Loucy (cell line): Measurements from ENCODE around the gene FBRSL1.
"Not testable (repeated sequence)": the region's sequence is repeated elsewhere in the genome, so short reads cannot be mapped to it uniquely, and the experiment has no call there.

Source experiments
- H2AFZ ChIP-seq: fragments of 200-600 bp; sonication (generic); 2 replicates; pipeline ENCODE4 v1.6.0; 2016; ENCODE audit warnings: antibody characterized with exemption, mild to moderate bottlenecking, low read length, moderate library complexity
- H3F3A ChIP-seq: fragments of 200-600 bp; 2 replicates; pipeline ENCODE4 v1.6.0; 2016; ENCODE audit warnings: antibody characterized with exemption, low read depth, mild to moderate bottlenecking
- H3K27me3 ChIP-seq: fragments of 200-600 bp; sonication (generic); 2 replicates; pipeline ENCODE4 v1.6.1; 2014; ENCODE audit warnings: low read length, mild to moderate bottlenecking; ENCODE audit not compliant: insufficient read depth, poor library complexity, severe bottlenecking
- H3K36me3 ChIP-seq: fragments of 200-600 bp; sonication (generic); 2 replicates; pipeline ENCODE4 v1.6.1; 2016; ENCODE audit warnings: low read length; ENCODE audit not compliant: insufficient read depth
- H3K4me1 ChIP-seq: fragments of 200-600 bp; sonication (generic); 2 replicates; pipeline ENCODE4 v1.5.1; 2014; ENCODE audit warnings: low read length, mild to moderate bottlenecking; ENCODE audit not compliant: insufficient read depth, poor library complexity, severe bottlenecking
- H3K4me2 ChIP-seq: fragments of 200-600 bp; sonication (generic); 2 replicates; pipeline ENCODE4 v1.6.0; 2014; ENCODE audit warnings: antibody characterized with exemption, low read length, low read depth, mild to moderate bottlenecking; ENCODE audit not compliant: poor library complexity, severe bottlenecking
- H3K4me3 ChIP-seq: fragments of 200-600 bp; sonication (generic); 2 replicates; pipeline ENCODE4 v1.5.1; 2014; ENCODE audit warnings: low read length, mild to moderate bottlenecking, mixed read lengths; ENCODE audit not compliant: poor library complexity, severe bottlenecking
- H3K79me2 ChIP-seq: fragments of 200-600 bp; sonication (generic); 2 replicates; pipeline ENCODE4 v1.6.1; 2014; ENCODE audit warnings: low read length; ENCODE audit not compliant: insufficient read depth
- H3K9ac ChIP-seq: fragments of 200-600 bp; sonication (generic); 2 replicates; pipeline ENCODE4 v1.6.0; 2014; ENCODE audit warnings: mild to moderate bottlenecking, low read depth, low read length, moderate library complexity; ENCODE audit not compliant: poor library complexity, severe bottlenecking
- H3K9me2 ChIP-seq: fragments of 200-600 bp; sonication (generic); replicated peaks from 2 replicates; pipeline ENCODE4 v1.6.1; 2016; ENCODE audit warnings: low read depth, low read length, mixed read lengths
- H3K9me3 ChIP-seq: fragments of 200-600 bp; sonication (generic); 2 replicates; pipeline ENCODE4 v1.6.1; 2014; ENCODE audit warnings: mild to moderate bottlenecking, antibody characterized with exemption, low read length, low read depth; ENCODE audit not compliant: insufficient read depth
- H4K20me1 ChIP-seq: fragments of 200-600 bp; sonication (generic); 2 replicates; pipeline ENCODE4 v1.6.0; 2014; ENCODE audit warnings: antibody characterized with exemption, low read length, mild to moderate bottlenecking; ENCODE audit not compliant: insufficient read depth, poor library complexity, severe bottlenecking
- CTCF ChIP-seq: fragments of 200-600 bp; sonication (generic); conservative IDR thresholded peaks from 2 replicates; pipeline ENCODE4 v1.5.1; 2014; ENCODE audit warnings: mild to moderate bottlenecking, antibody characterized with exemption, low read length
- EZH2phosphoT487 ChIP-seq: fragments of 200-600 bp; IDR thresholded peaks from 2 replicates; pipeline ENCODE4 v1.6.1; 2018; ENCODE audit warnings: antibody characterized with exemption, mild to moderate bottlenecking, moderate library complexity, borderline replicate concordance

Gene FBRSL1

GRCh38 chr12:132471858-132472255 lies 18.1 kb upstream of the FBRSL1 start:
- Histone ChIP-seq H3K4me3 (no peak overlapping the region), H3K79me2 (no peaks in the 10 kb centered on the region), H3F3A (peaks cover 3% of the 10 kb centered on the region; the same call in 1 of the 2 replicates), H3K4me2 (no peak overlapping the region), H3K27me3 (no peaks in the 10 kb centered on the region), H3K9me2 (no peaks in the 10 kb centered on the region), H4K20me1 (no peaks in the 10 kb centered on the region), H3K4me1 (peaks cover 20% of the 10 kb centered on the region), H3K9ac (no peak overlapping the region), H2AFZ (no peak overlapping the region), H3K36me3 (no peaks in the 10 kb centered on the region), H3K9me3 (no peaks in the 10 kb centered on the region)
- TF ChIP-seq CTCF (no peak), EZH2phosphoT487 (no peak)

DNA sequence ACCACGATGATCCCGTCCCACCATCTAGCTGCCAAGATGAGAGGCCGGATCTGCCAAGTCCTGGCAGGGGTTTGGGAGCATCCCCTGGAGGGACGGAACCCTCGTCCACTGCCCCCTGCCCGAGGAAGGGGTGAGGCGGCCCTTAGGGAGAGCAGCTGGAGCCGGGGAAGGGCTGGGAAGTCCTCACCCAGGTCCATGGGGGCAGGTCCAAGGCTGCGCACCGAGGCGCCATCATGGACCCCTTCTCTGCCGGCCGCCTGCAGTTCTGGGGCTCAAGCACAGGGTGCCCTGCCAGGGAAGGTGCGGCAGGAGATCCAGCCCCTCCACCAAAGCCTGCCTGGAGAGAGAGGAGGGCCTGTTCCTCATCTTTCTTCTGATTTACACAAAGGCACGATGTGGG lies 17.6 kb upstream of the FBRSL1 start:
- TF ChIP-seq EZH2phosphoT487 (no peak), CTCF (no peak)
- peaks cover 3% of the 10 kb centered on the region; the same call in 1 of the 2 replicates for H3F3A ChIP-seq
- H3K9me2 ChIP-seq, result no peaks in the 10 kb centered on the region
- no peaks in the 10 kb centered on the region for H3K9me3 ChIP-seq
- H3K4me3 ChIP-seq, result no peak overlapping the region
- H3K36me3 ChIP-seq, result no peaks in the 10 kb centered on the region
- no peaks in the 10 kb centered on the region for H4K20me1 ChIP-seq
- H3K9ac ChIP-seq, result no peak overlapping the region
- peaks cover 15% of the 10 kb centered on the region for H3K4me1 ChIP-seq
- H3K4me2 ChIP-seq, result no peak overlapping the region
- no peaks in the 10 kb centered on the region for H3K79me2 ChIP-seq
- H2AFZ ChIP-seq, result no peak overlapping the region
- no peaks in the 10 kb centered on the region for H3K27me3 ChIP-seq

DNA sequence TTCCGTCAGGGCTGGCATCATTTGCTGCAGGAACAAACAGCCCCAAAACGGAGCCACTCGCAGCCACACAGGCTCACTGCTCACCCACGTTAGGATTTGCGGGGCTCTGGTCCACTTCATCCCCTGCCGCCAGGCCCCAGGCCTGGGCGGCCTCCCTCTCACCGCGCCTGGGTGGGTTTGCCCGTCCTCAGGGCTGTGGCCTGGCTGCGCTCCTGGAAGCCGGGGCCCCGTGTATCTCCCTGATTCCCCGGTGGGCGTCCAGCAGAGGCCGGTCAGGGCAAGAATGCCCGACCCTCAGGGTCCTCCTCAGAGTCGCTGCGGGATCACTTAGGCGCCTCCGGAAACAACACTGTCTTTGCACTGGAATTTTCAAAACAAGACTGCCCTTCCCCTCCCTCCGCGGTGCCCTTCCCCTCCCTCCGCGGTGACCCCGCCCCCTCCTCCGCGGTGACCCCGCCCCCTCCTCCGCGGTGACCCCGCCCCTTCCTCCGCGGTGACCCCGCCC lies 15.7 kb upstream of the FBRSL1 start:
- Histone ChIP-seq H3K79me2 (no peaks in the 10 kb centered on the region), H4K20me1 (no peaks in the 10 kb centered on the region), H3K9ac (no peak overlapping the region), H3K4me3 (no peak overlapping the region), H3K4me1 (peaks cover 9% of the 10 kb centered on the region), H3K27me3 (no peaks in the 10 kb centered on the region), H3K9me3 (no peaks in the 10 kb centered on the region), H2AFZ (no peak overlapping the region), H3K4me2 (no peak overlapping the region), H3K36me3 (no peaks in the 10 kb centered on the region), H3F3A (peaks cover under 1% of the 10 kb centered on the region; the same call in 1 of the 2 replicates), H3K9me2 (no peaks in the 10 kb centered on the region)
- TF ChIP-seq EZH2phosphoT487 (no peak), CTCF (no peak)

DNA sequence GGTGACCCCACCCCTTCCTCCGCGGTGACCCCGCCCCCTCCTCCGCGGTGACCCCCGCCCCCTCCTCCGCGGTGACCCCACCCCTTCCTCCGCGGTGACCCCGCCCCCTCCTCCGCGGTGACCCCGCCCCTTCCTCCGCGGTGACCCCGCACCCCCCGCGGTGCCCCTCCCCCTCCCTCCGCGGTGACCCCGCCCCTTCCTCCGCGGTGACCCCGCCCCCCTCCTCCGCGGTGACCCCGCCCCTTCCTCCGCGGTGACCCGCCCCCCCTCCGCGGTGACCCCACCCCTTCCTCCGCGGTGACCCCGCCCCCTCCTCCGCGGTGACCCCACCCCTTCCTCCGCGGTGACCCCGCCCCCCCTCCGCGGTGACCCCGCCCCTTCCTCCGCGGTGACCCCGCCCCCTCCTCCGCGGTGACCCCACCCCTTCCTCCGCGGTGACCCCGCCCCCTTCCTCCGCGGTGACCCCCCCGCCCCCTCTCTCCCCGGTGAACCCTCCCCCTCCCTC lies 15.1 kb upstream of the FBRSL1 start:
- H3K9ac ChIP-seq, H3F3A ChIP-seq, H3K27me3 ChIP-seq, H3K9me3 ChIP-seq, H3K4me1 ChIP-seq, H3K9me2 ChIP-seq, H3K4me2 ChIP-seq, H3K79me2 ChIP-seq, H2AFZ ChIP-seq, H3K36me3 ChIP-seq, H4K20me1 ChIP-seq, H3K4me3 ChIP-seq: not testable (repeated sequence)
